ENCODE results near the gene KCNJ16. TPM values are rescaled to one million over a fixed set of nuclear protein-coding genes. Genes with fewer than 3 reads are reported as not detected.

The KCNJ16 gene
- total RNA-seq, 1 donor from 2014 or later = not detected

- Histone ChIP-seq H3K27me3 (no peaks in the 10 kb centered on the region), H3K36me3 (no peaks in the 10 kb centered on the region), H3K4me3 (no peak overlapping the region), H3K9me3 (no peaks in the 10 kb centered on the region), H3K4me1 (no peaks in the 10 kb centered on the region), H3K27ac (no peak overlapping the region)
- intact Hi-C loops (cut with DNase I) = no loop called here
- no peak for DNase-seq (ENCODE audit: extremely low spot score in 2 of 2)
- TF ChIP-seq POLR2AphosphoS5 (IDR thresholded peaks at IDR 0.05; ENCODE audit: insufficient read depth in 1 of 2, low read depth in 1 of 2) = no peak
- TF ChIP-seq POLR2A (IDR thresholded peaks at IDR 0.05) = no peak
- no peak for TF ChIP-seq CTCF (IDR thresholded peaks at IDR 0.05)
Measured at GRCh38 chr17:70096861-70097260, 21.8 kb downstream of the KCNJ16 start.

DNA sequence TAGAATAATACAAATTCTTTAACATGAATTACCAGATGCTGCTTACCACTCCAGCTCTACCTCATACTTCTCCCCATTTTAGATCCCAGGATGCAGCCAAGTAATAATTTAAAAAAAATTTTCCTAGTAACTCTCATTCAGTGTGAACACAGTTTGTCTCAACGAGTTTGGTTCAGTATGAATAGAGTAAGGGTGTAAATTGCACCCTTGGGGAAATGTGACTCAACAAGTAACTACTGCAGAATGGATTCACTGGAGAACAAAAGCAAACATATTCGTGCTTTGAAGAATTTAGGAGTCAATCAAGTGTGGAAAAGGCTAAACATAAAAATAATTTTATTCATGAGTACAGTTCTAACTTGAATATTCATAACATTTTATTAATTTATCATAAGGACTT, 23.0 kb downstream of the KCNJ16 start:
- no peaks in the 10 kb centered on the region for H3K4me1 ChIP-seq
- H3K9me3 ChIP-seq = no peaks in the 10 kb centered on the region
- no peaks in the 10 kb centered on the region for H3K27me3 ChIP-seq
- DNase-seq (ENCODE audit: extremely low spot score in 2 of 2) = no peak
- TF ChIP-seq POLR2A (IDR thresholded peaks at IDR 0.05) (no peak), CTCF (IDR thresholded peaks at IDR 0.05) (no peak), POLR2AphosphoS5 (IDR thresholded peaks at IDR 0.05; ENCODE audit: insufficient read depth in 1 of 2, low read depth in 1 of 2) (no peak)
- no peak overlapping the region for H3K27ac ChIP-seq
- H3K4me3 ChIP-seq = no peak overlapping the region
- H3K36me3 ChIP-seq = no peaks in the 10 kb centered on the region
- intact Hi-C loops (cut with DNase I) = no loop called here

DNA sequence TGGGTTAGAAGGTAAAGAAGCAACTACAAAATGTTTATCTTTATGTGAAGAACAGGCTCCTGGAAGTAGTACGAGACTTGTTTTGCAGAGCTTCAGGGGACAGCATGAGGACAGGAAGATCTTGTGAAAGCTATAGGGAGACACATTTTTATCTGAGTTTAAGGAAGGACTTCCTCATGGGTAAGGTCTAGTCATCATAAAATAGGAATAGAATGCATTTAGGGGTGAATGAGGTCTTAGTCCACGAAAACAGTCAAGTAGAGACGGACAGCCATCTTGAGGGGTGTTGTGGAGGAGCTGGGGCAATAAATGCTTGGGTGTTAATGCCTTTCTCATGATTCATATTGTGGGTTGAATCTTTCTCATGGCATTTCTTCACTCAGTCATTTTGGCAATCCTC, 24.3 kb downstream of the KCNJ16 start:
- no peak for TF ChIP-seq CTCF (IDR thresholded peaks at IDR 0.05)
- TF ChIP-seq POLR2A (IDR thresholded peaks at IDR 0.05) = no peak
- TF ChIP-seq POLR2AphosphoS5 (IDR thresholded peaks at IDR 0.05; ENCODE audit: insufficient read depth in 1 of 2, low read depth in 1 of 2) = no peak
- H3K27ac ChIP-seq = no peak overlapping the region
- H3K9me3 ChIP-seq = no peaks in the 10 kb centered on the region
- H3K36me3 ChIP-seq = no peaks in the 10 kb centered on the region
- no peak for DNase-seq (ENCODE audit: extremely low spot score in 2 of 2)
- no peaks in the 10 kb centered on the region for H3K27me3 ChIP-seq
- intact Hi-C loops (cut with DNase I) = no loop called here
- H3K4me3 ChIP-seq = no peak overlapping the region
- no peaks in the 10 kb centered on the region for H3K4me1 ChIP-seq

DNA sequence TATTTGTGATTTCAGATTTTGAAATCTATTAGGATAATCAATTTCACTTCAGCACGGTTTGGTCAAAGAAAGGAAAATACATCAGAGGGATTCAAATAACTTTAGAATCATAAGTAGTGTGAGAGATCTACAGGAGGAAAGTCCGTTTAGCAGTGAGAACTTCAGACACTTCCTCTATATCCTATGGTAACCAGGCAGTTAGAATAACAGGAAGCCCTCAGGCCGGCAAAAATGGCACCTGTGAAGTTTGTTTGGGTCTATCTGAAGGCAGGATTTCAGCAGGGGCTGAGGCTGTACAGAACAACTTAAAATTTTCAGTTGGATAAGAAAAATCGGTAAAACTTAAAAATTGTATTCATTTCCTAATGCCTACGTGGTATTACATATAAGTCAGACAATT, 24.9 kb downstream of the KCNJ16 start:
- no peak for DNase-seq (ENCODE audit: extremely low spot score in 2 of 2)
- no peaks in the 10 kb centered on the region for H3K4me1 ChIP-seq
- H3K27ac ChIP-seq = no peak overlapping the region
- H3K9me3 ChIP-seq = no peaks in the 10 kb centered on the region
- intact Hi-C loops (cut with DNase I) = no loop called here
- no peaks in the 10 kb centered on the region for H3K36me3 ChIP-seq
- H3K4me3 ChIP-seq = no peak overlapping the region
- no peak for TF ChIP-seq POLR2A (IDR thresholded peaks at IDR 0.05)
- no peak for TF ChIP-seq POLR2AphosphoS5 (IDR thresholded peaks at IDR 0.05; ENCODE audit: insufficient read depth in 1 of 2, low read depth in 1 of 2)
- TF ChIP-seq CTCF (IDR thresholded peaks at IDR 0.05) = no peak
- no peaks in the 10 kb centered on the region for H3K27me3 ChIP-seq

DNA sequence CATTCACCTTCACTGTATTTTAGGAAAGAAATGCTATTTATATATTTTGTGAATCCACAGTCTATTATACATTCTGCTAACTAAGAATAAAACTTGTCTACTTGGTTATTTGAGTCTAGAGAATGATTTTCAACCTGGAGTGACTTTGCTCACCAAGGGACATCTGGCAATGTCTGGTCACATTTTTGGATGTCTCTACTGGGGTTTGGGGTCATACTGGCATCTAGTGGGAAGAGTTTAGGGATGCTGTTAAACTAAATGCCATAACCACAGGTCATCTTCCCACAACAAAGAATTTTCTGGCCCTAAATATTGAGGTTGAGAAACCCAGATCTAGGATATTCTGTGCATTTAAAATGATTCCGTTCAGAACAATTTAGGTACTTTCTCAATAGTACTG, 26.0 kb downstream of the KCNJ16 start:
- no peak for DNase-seq (ENCODE audit: extremely low spot score in 2 of 2)
- no peaks in the 10 kb centered on the region for H3K9me3 ChIP-seq
- no peak overlapping the region for H3K27ac ChIP-seq
- no peaks in the 10 kb centered on the region for H3K4me1 ChIP-seq
- no peak overlapping the region for H3K4me3 ChIP-seq
- intact Hi-C loops (cut with DNase I) = no loop called here
- no peaks in the 10 kb centered on the region for H3K27me3 ChIP-seq
- TF ChIP-seq POLR2AphosphoS5 (IDR thresholded peaks at IDR 0.05; ENCODE audit: insufficient read depth in 1 of 2, low read depth in 1 of 2) (no peak), POLR2A (IDR thresholded peaks at IDR 0.05) (no peak)
- H3K36me3 ChIP-seq = no peaks in the 10 kb centered on the region

DNA sequence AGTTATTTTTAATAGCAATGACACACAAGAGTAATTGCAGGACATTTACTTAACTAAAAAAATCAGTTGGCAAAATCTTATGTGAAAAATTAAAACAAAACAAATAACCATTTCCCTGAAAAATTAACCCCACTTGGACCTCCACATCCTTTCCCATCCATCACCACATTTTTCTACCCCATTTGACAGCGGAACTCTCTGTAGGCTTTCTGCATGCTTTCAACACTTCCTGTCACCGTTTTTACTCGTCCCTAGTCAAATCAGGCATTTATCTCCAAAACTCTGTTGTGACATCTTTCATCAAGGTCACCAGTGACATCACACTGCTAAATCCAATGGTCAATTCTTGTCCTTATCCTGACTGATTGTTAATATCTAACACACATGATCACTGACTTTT, 27.5 kb downstream of the KCNJ16 start:
- intact Hi-C loops (cut with DNase I) = no loop called here
- no peak overlapping the region for H3K27ac ChIP-seq
- H3K9me3 ChIP-seq = no peaks in the 10 kb centered on the region
- H3K27me3 ChIP-seq = no peaks in the 10 kb centered on the region
- H3K4me1 ChIP-seq = peaks cover 8% of the 10 kb centered on the region
- TF ChIP-seq POLR2AphosphoS5 (IDR thresholded peaks at IDR 0.05; ENCODE audit: insufficient read depth in 1 of 2, low read depth in 1 of 2) = no peak
- no peak for TF ChIP-seq CTCF (IDR thresholded peaks at IDR 0.05)
- TF ChIP-seq POLR2A (IDR thresholded peaks at IDR 0.05) = no peak
- H3K36me3 ChIP-seq = no peaks in the 10 kb centered on the region
- no peak for DNase-seq (ENCODE audit: extremely low spot score in 2 of 2)
- H3K4me3 ChIP-seq = no peak overlapping the region

Data from vagina (tissue), 2 donors.